ENCODE data around the gene PIEZO1.

The PIEZO1 gene

DNA sequence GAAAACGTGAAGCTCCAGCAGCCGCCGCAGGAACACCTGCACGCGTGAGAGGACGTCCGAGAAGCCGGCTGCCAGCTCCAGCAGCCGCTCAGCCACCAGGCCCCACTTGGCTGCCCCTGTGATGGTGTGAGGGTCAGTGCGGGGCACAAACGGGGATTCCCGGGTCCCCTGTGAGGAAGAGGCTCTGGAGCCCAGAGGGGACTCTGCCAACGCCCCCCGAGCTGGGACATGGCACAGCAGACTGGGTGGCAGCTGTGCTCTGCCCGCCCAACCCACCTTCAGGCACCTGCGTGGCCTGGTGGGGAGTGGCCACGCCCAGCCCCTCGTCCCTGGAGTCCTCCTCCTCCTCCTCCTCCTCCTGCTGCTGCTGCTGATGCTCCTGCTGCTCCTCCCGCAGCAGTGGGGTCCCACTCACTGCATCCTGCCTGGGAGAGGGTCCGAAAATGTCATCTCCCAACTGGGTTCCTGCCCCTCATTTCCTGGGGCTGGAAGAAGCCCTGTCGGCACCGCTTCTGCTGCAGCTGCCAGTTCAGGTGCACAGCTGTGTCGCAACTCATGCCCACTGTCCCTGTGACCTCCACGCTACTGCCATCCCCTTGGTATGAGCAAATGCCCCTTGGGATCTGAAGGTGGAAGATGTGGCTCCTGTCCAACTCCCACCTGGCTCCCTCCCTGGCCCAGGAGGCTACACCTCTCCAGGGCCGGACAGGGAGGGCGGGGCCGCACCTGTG, 51.2 kb downstream of the PIEZO1 start:
- TF ChIP-seq, protein P1, sequence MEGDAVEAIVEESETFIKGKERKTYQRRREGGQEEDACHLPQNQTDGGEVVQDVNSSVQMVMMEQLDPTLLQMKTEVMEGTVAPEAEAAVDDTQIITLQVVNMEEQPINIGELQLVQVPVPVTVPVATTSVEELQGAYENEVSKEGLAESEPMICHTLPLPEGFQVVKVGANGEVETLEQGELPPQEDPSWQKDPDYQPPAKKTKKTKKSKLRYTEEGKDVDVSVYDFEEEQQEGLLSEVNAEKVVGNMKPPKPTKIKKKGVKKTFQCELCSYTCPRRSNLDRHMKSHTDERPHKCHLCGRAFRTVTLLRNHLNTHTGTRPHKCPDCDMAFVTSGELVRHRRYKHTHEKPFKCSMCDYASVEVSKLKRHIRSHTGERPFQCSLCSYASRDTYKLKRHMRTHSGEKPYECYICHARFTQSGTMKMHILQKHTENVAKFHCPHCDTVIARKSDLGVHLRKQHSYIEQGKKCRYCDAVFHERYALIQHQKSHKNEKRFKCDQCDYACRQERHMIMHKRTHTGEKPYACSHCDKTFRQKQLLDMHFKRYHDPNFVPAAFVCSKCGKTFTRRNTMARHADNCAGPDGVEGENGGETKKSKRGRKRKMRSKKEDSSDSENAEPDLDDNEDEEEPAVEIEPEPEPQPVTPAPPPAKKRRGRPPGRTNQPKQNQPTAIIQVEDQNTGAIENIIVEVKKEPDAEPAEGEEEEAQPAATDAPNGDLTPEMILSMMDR (IDR thresholded peaks at IDR 0.05; ENCODE audit: control extremely low read depth, extremely low read depth, low read depth, missing control alignments): no peak
- no peak for DNase-seq (ENCODE audit: extremely low spot score)
- ChIA-PET CTCF (interaction anchor here (1.2 to 6.0 kb wide), 4 partner anchors 10 to 49 kb away, joined by 3 to 80 read pairs (median 4); partner anchors contain the start of gene PIEZO1), POLR2A (no interaction called here)

DNA sequence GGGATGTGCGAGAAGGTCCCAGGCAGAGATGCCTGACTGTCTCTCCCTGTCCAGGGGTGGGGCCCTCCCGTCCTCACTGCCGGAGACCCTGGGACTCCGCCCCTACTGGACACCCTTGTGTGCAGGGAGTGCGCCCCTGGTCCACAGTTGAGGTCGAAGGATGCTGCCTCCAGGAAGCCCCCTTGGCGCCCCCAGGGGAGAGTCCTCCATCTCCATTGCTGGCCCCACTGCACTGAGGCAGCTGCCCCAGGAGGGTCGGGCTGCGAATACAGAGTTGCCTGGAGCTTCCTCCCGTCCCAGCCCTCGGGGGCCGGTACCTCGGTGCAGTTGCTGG, 52.1 kb downstream of the PIEZO1 start:
- no peak for DNase-seq (ENCODE audit: extremely low spot score)
- CTCF ChIA-PET: interaction anchor here (1.4 to 1.6 kb wide), 2 partner anchors 11 to 15 kb away, joined by 3 to 6 read pairs; no protein-coding TSS in a partner anchor
- POLR2A ChIA-PET: no interaction called here
- TF ChIP-seq, protein P1 (IDR thresholded peaks at IDR 0.05; ENCODE audit: control extremely low read depth, extremely low read depth, low read depth, missing control alignments): no peak

DNA sequence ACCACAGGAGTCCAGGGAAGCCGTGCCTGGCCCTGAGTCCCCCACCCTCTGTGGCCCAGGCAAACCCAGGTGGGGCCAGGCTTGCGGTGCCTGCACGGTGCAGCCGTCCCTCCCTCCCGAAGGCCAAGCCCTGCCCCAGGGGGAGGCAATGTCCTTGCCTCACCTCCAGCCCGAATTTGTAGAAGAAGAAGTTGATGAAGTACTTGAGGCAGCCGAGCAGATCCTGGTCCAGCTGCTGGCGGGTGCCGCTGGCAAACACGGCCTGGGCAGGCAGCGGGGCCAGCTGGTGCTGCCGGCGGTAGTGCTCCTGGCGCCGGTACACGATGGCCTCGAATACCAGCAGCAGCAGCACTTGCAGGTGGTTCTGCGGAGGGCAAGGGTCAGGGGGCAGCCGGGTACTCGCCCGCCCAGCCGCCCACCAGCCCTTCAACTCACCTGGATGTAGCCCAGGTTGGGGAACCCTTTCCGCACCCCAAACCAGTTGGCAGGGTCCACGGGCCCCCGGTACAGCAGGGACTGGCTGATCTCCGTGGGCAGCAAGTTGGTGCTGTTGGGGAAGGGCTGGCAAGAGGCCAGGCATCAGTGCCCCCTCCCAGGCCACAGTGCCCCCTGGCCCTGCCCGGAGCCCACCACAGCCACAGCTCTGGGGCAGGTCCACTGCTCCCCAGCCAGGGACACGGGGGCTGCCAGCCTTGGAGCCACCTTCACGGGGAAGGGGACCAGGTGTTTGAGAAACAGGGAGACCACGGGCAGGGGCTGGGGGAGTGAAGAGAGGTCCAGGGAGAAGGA, 52.7 kb downstream of the PIEZO1 start:
- ChIA-PET POLR2A (no interaction called here), CTCF (interaction anchor here (1.6 kb wide), 1 partner anchor 11 kb away, joined by 6 read pairs; no protein-coding TSS in a partner anchor)
- no peak for DNase-seq (ENCODE audit: extremely low spot score)

DNA sequence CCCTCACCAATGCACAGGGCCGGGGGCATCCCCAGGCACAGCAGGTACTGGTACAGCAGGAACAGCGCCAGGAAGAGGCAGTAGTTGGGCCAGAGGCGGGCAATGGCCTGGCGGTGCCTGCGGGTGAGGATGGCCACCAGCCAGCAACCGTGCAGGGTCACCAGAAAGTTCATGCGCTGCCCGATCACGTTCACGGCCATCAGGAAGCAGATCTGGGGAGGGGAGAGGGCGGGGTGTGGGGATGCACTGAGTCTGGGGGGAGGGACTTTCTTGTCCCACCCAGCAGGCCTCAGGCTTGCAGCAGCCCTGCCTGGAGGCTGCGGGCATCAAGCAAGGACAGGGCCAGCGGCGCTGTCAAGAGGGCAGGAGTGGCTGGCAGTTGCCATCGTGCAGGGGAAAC, 53.3 kb downstream of the PIEZO1 start:
- DNase-seq (ENCODE audit: extremely low spot score): no peak
- TF ChIP-seq, protein P1 (IDR thresholded peaks at IDR 0.05; ENCODE audit: control extremely low read depth, extremely low read depth, low read depth, missing control alignments): no peak
- CTCF ChIA-PET: no interaction called here
- POLR2A ChIA-PET: no interaction called here

More for the DNA sequence above, 52.7 kb downstream of the PIEZO1 start:
- TF ChIP-seq, protein P1 (IDR thresholded peaks at IDR 0.05; ENCODE audit: control extremely low read depth, extremely low read depth, low read depth, missing control alignments): no peak

DNA sequence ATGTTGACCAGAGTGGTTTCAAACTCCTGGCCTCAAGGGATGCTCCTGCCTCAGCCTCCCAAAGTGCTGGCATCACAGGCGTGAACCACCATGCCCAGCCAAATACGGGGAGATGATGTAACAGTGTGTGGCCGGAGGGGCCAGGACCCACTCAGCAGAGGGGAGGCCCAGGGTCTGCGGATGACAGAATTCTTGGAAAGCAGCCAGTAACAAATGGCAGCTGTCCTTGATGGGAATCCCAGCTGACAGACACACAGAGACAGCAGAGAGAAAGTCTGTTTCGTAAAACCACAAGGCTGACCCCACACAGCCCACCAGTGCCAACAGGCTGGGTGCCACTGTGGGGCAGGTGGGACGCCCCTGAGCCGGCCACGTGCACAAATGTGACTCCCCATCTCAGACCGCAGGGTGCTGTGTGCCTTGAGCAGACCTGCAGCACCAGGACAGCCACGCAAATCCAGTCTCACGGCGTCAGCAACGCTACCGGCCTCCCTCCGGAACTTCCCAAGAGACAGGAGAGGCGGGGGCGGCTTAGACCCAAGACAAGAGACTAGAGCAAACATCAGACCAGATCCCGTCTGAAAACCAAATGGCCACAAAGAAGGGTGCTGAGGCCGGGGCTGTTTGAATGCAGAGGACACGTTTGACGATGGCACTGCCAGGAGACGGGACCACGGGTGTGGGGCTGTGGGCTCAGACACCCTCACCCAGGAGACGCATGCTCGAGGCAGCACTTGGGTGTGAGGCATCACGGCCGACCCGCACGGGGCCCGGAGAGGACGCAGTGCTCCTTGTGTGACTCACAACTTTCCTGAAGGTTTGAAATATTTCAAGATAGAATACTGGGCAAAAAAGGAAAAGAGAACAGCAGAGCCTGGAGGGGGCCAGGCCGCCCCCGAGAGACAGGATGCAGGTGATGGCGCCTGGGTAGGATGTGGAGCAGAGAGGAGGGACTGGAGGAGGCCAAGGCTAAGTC, 54.1 kb downstream of the PIEZO1 start:
- TF ChIP-seq, protein P1 (IDR thresholded peaks at IDR 0.05; ENCODE audit: control extremely low read depth, extremely low read depth, low read depth, missing control alignments): no peak
- ChIA-PET CTCF (no interaction called here), POLR2A (interaction anchor here (0.6 kb wide), 1 partner anchor 89 kb away, joined by 4 read pairs; no protein-coding TSS in a partner anchor)
- no peak for DNase-seq (ENCODE audit: extremely low spot score)

DNA sequence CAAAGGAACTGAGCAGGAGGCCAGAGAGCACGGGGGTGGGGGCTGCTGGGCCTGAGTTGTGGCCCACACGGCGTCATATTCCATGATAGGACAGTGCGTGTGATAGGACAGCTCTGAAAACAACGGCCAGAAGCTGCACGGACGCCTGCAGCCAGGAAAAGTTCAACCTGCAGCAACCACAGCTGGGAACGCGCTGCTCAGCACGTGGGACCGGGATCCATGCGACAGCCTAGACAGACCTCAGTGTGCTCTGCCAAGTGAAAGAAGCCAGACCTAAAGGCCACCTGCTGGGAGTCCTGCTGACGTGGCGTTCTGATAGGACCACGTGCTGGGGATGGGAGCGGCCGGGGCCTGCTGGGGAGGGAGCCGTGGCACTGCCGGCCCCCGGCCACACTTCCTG, 57.1 kb downstream of the PIEZO1 start:
- ChIA-PET POLR2A (no interaction called here), CTCF (interaction anchor here (1.2 to 1.4 kb wide), 2 partner anchors 10 to 16 kb away, joined by 3 to 5 read pairs; no protein-coding TSS in a partner anchor)
- TF ChIP-seq, protein P1 (IDR thresholded peaks at IDR 0.05; ENCODE audit: control extremely low read depth, extremely low read depth, low read depth, missing control alignments): no peak
- no peak for DNase-seq (ENCODE audit: extremely low spot score)

All from GM10248 (cell line).